K562 (cell line): ENCODE data around the gene GNAQ. TPM values are rescaled to one million over a fixed set of nuclear protein-coding genes. Genes with fewer than 3 reads are reported as not detected.
A peak's percentile ranks its signal among the peaks of the same experiment; 100 is the strongest.

Experiments used
- ATAC-seq: fragments of 200-7000 bp; cut with Tn5 transposase; 3 replicates; pipeline ENCODE4 v1.9.1; 2020; ENCODE audit warnings: moderate library complexity
- BruUV-seq: library from RNA; stranded (reverse); fragments of 400-500 nt; replicated peaks from 2 replicates; lab custom pipeline; 2021; lab: Mats Ljungman, UMichigan
- CTCF ChIA-PET: fragments of 300-600 bp; formaldehyde crosslinking; extraction: SDS; loops from one replicate; lab custom pipeline; 2021; ENCODE audit warnings: low intra/inter-chr PET ratio; lab: Yijun Ruan, JAX
- POLR2A ChIA-PET: fragments of 300-600, 350-650 bp; sonication (Branson Sonifier 250); formaldehyde crosslinking; extraction: SDS; loops from one replicate; lab custom pipeline; 2021; ENCODE audit warnings: antibody characterized with exemption, inconsistent platforms; lab: Yijun Ruan, JAX
- DNase-seq, 4 experiments: peaks; one replicate each; pipeline versions ENCODE4 v3.0.0 to v3.0.0-alpha.2; 2011 to 2018; ENCODE audit warnings: low spot score in 3 of 4, mixed read lengths in 3 of 4; ENCODE audit errors: extremely low read depth in 1 of 4
- FAIRE-seq: peaks from 2 replicates; lab custom pipeline; 2011; peaks lifted over from hg19 to GRCh38; lab: Jason Lieb, UNC
- H2AFZ ChIP-seq: 2 replicates; pipeline ENCODE4 v1.6.0; 2011; ENCODE audit warnings: low read depth, low read length, control low read depth, inconsistent platforms
- H3K27ac ChIP-seq: fragments of 200-600 bp; 3 replicates; pipeline ENCODE4 v1.8.0; 2011; ENCODE audit warnings: low read depth, mild to moderate bottlenecking, control low read depth, inconsistent platforms, low read length, moderate library complexity, mixed read lengths; ENCODE audit errors: extremely low read depth
- H3K27me3 ChIP-seq, 2 experiments: fragments of 300-600 bp in 1 of 2; 2 replicates in 1 of 2; 3 replicates in 1 of 2; pipeline versions ENCODE4 v1.6.0 to v1.8.0; 2011; ENCODE audit warnings: inconsistent platforms in 2 of 2, low read length in 2 of 2, mild to moderate bottlenecking in 1 of 2, mixed read lengths in 1 of 2, moderate library complexity in 1 of 2; ENCODE audit not compliant: control insufficient read depth in 2 of 2, insufficient read depth in 2 of 2
- H3K36me3 ChIP-seq: fragments of 300-600 bp; 3 replicates; pipeline ENCODE4 v1.8.0; 2011; ENCODE audit warnings: mild to moderate bottlenecking, low read length, inconsistent platforms; ENCODE audit not compliant: control insufficient read depth, insufficient read depth
- H3K4me1 ChIP-seq, 2 experiments: fragments of 200-600 bp in 1 of 2; replicated peaks in 1 of 2; 2 replicates in 1 of 2; 3 replicates in 1 of 2; pipeline versions ENCODE4 v1.5.1 to v1.8.0; 2011; ENCODE audit warnings: inconsistent platforms in 2 of 2, low read length in 2 of 2, mild to moderate bottlenecking in 1 of 2, mixed read lengths in 1 of 2, moderate library complexity in 1 of 2; ENCODE audit not compliant: control insufficient read depth in 2 of 2, insufficient read depth in 2 of 2
- H3K4me2 ChIP-seq: 2 replicates; pipeline ENCODE4 v1.6.1; 2011; ENCODE audit warnings: low read length, control low read depth, inconsistent platforms, mixed read lengths; ENCODE audit not compliant: insufficient read depth
- H3K4me3 ChIP-seq: fragments of 200-600 bp; sonication (generic), shearing (Covaris generic); 2 replicates; pipeline ENCODE4 v1.5.1; 2016; ENCODE audit warnings: control low read depth, inconsistent platforms
- H3K79me2 ChIP-seq: fragments of 200-600 bp; 3 replicates; pipeline ENCODE4 v1.8.0; 2011; ENCODE audit warnings: low read length, inconsistent platforms; ENCODE audit not compliant: control insufficient read depth, insufficient read depth
- H3K9ac ChIP-seq, 2 experiments: 2 replicates each; pipeline versions ENCODE4 v1.6.0 to v1.6.1; 2011; ENCODE audit warnings: low read depth in 2 of 2, low read length in 2 of 2, control low read depth in 1 of 2, inconsistent platforms in 1 of 2, mild to moderate bottlenecking in 1 of 2, mixed read lengths in 1 of 2; ENCODE audit not compliant: insufficient read depth in 1 of 2
- H3K9me1 ChIP-seq: one replicate; pipeline ENCODE4 v1.6.0; 2011; ENCODE audit warnings: inconsistent platforms, mild to moderate bottlenecking, low read length, moderate library complexity; ENCODE audit not compliant: control insufficient read depth, insufficient read depth
- H3K9me3 ChIP-seq: replicated peaks from 2 replicates; pipeline ENCODE4 v1.5.1; 2011; ENCODE audit warnings: low read depth, low read length, inconsistent platforms; ENCODE audit not compliant: control insufficient read depth, insufficient read depth
- H4K20me1 ChIP-seq: replicated peaks from 2 replicates; pipeline ENCODE4 v1.6.1; 2011; ENCODE audit warnings: low read length, inconsistent platforms, mixed read lengths; ENCODE audit not compliant: control insufficient read depth, insufficient read depth
- C11orf30 ChIP-seq: fragments of 450-650 bp; IDR thresholded peaks from 2 replicates; pipeline ENCODE4 v1.6.1; 2016; ENCODE audit warnings: low read depth, mild to moderate bottlenecking
- CBX8 ChIP-seq: fragments of 200-600 bp; sonication (generic); IDR thresholded peaks from 2 replicates; pipeline ENCODE4 v1.6.1; 2012; ENCODE audit warnings: borderline replicate concordance, mixed run types, low read depth, mild to moderate bottlenecking, moderate library complexity, mixed read lengths, low read length, control low read depth, inconsistent platforms; ENCODE audit not compliant: poor library complexity, severe bottlenecking; ENCODE audit errors: extremely low read depth
- ETV6 ChIP-seq, 3 experiments: fragments of 150-350 bp in 1 of 3; sonication (generic) in 1 of 3; formaldehyde crosslinking in 1 of 3; IDR thresholded peaks; 2 replicates each; pipeline versions ENCODE4 v1.6.1 to v1.8.0; 2014 to 2022; ENCODE audit warnings: borderline replicate concordance in 2 of 3, low read depth in 2 of 3, antibody characterized with exemption in 1 of 3, low read length in 1 of 3, mild to moderate bottlenecking in 1 of 3, missing genetic modification reagents in 1 of 3
- NFIC ChIP-seq: fragments of 450-650 bp; IDR thresholded peaks from 2 replicates; pipeline ENCODE4 v1.6.1; 2017; ENCODE audit warnings: mild to moderate bottlenecking, inconsistent platforms
- ZNF175 ChIP-seq: fragments of 200-800 bp; sonication (Bioruptor generic); IDR thresholded peaks from 2 replicates; pipeline ENCODE4 v1.6.1; 2016; ENCODE audit warnings: low read depth, mild to moderate bottlenecking, missing genetic modification characterization, missing compliant biosample characterization
- ZNF282 ChIP-seq: sonication (generic); formaldehyde crosslinking; IDR thresholded peaks from 2 replicates; pipeline ENCODE4 v1.8.1; 2023; ENCODE audit warnings: missing genetic modification reagents
- WGBS: fragments of 100-300 bp; shearing (Covaris generic); methylation state at CpG from one replicate; pipeline ENCODE4 v1.1.6; 2016; ENCODE audit warnings: low coverage, mixed read lengths; ENCODE audit not compliant: insufficient coverage; ENCODE audit errors: missing lambda C conversion rate; 5-methylcytosine and 5-hydroxymethylcytosine counted together
- in situ Hi-C: fragments of 300-500 bp; cut with MboI; formaldehyde crosslinking; loops from 4 replicates; pipeline ENCODE4 v1.15.0; 2018; ENCODE audit warnings: inconsistent platforms, mixed read lengths
- intact Hi-C: fragments of 100-400 bp; cut with micrococcal nuclease; formaldehyde crosslinking; loops from 2 replicates; pipeline ENCODE4 v1.14.2; 2022
- polyA plus RNA-seq, 8 experiments: library from polyadenylated mRNA; depleted of rRNA in 4 of 8; stranded (reverse) in 5 of 8; unstranded in 3 of 8; fragments of >200 nt; fragmentation: Nextera tagmentation in 2 of 8; fragmentation: Illumina TruSeq in 1 of 8; extraction: Ambion mirVana in 2 of 8; extraction: Trizol in 1 of 8; gene quantifications; 2 replicates each; pipeline versions ENCODE4 v1.2.1 to v1.2.3, GENCODE V29; 2011 to 2014; ENCODE audit warnings: inconsistent platforms in 1 of 8, missing spikeins in 1 of 8
- total RNA-seq, 7 experiments: library from RNA; depleted of rRNA in 6 of 7; stranded (reverse); fragments of >200 nt in 6 of 7; fragmentation: Illumina TruSeq in 2 of 7; extraction: Trizol in 2 of 7; gene quantifications; 2 replicates each; pipeline versions ENCODE4 v1.2.1 to v1.2.3, GENCODE V29; 2011 to 2021; ENCODE audit warnings: low replicate concordance in 1 of 7
- TF ChIP-seq, protein P1 (sequence below): fragments of 250-450 bp; sonication (Bioruptor Pico); IDR thresholded peaks from 2 replicates; pipeline ENCODE4 v1.8.0; 2021; ENCODE audit warnings: borderline replicate concordance, mild to moderate bottlenecking, moderate library complexity; ENCODE audit not compliant: poor library complexity, severe bottlenecking

Gene GNAQ
- total and polyA plus RNA-seq, 9 of the 15 experiments (the other 6 are each of a cell fraction or from before 2014, with no cell fraction given), result 4.8 to 27.9 (median 17.5) TPM

DNA sequence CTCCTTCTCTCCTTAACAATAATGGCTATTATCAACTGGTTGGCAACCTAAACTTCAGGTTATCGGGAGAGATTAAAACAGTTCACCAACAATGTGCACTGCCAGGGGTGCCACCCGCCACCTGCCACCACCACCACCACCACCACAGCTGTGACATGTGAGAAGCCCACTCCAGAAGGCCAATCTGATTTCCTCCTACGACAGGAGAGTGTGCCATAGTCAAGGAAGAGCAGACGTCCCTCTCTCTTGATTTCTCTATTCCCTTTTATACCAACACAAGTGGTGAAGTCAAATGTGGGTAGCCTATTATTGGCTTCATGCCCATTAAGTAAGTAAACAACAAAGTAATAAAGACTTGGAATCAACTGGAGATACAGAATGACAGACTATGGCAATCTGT, 22.4 kb downstream of the GNAQ start:
- WGBS, result 84% methylated on average over 4 of the region's 4 CpGs
- H3K4me2 ChIP-seq, result no peak overlapping the region
- ATAC-seq (no peak), FAIRE-seq (no peak), DNase-seq (no peak)
- no peaks in the 10 kb centered on the region for H3K9me3 ChIP-seq
- no peaks in the 10 kb centered on the region for H3K9me1 ChIP-seq
- BruUV-seq, result no TSS peak
- H2AFZ ChIP-seq, result no peak overlapping the region
- no peak overlapping the region for H3K4me3 ChIP-seq
- no peak overlapping the region for H3K9ac ChIP-seq
- H4K20me1 ChIP-seq, result peaks cover 7% of the 10 kb centered on the region; the same call in 1 of the 2 replicates
- peaks cover 98% of the 10 kb centered on the region for H3K79me2 ChIP-seq
- ChIA-PET POLR2A (no interaction called here), CTCF (no interaction called here)
- peaks cover 9 to 41% of the 10 kb centered on the region in 2 experiments; a peak in 4 of 5 replicates for H3K4me1 ChIP-seq
- H3K27ac ChIP-seq, result no peak overlapping the region
- no peak for TF ChIP-seq ETV6 (IDR thresholded peaks at IDR 0.05; ENCODE audit: borderline replicate concordance in 1 of 2, low read depth in 2 of 2, low read length in 1 of 2)
- no peak for TF ChIP-seq ETV6 (CRISPR knock-in tag; IDR thresholded peaks at IDR 0.05; ENCODE audit: borderline replicate concordance)
- TF ChIP-seq ZNF175 (CRISPR knock-in tag), result no peak
- no peak for TF ChIP-seq CBX8
- no peak for TF ChIP-seq ZNF282
- TF ChIP-seq, protein P1, sequence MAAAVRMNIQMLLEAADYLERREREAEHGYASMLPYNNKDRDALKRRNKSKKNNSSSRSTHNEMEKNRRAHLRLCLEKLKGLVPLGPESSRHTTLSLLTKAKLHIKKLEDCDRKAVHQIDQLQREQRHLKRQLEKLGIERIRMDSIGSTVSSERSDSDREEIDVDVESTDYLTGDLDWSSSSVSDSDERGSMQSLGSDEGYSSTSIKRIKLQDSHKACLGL (CRISPR knock-in tag), result no peak
- TF ChIP-seq NFIC, result 0 out of 2 replicates have a peak, but pooled peaks have one; percentile 13
- TF ChIP-seq C11orf30, result no peak
- H3K36me3 ChIP-seq, result peaks cover 8% of the 10 kb centered on the region; the same call in 1 of the 3 replicates
- in situ Hi-C loops, result no loop called here
- intact Hi-C loops, result no loop called here
- no peaks in the 10 kb centered on the region for H3K27me3 ChIP-seq
